H1 (cell line): Measurements from ENCODE around the gene UNC79. TPM values are rescaled to one million over a fixed set of nuclear protein-coding genes. Genes with fewer than 3 reads are reported as not detected.

ENCODE experiments used
- CTCF ChIA-PET: fragments of 300-600 bp; sonication (Branson Sonifier 250); formaldehyde crosslinking; loops from one replicate; lab custom pipeline; 2021; ENCODE audit not compliant: partially characterized antibody; lab: Charles Lee
- POLR2A ChIA-PET: fragments of 300-600 bp; sonication (Branson Sonifier 250); formaldehyde crosslinking; loops from one replicate; lab custom pipeline; 2021; ENCODE audit warnings: inconsistent platforms; ENCODE audit not compliant: partially characterized antibody; lab: Charles Lee
- DNase-seq, 2 experiments: peaks; one replicate each; pipeline versions ENCODE4 v3.0.0 to v3.0.0-alpha.2; 2010 to 2022; ENCODE audit warnings: low spot score in 2 of 2, low read depth in 1 of 2, mixed read lengths in 1 of 2
- FAIRE-seq: peaks from 2 replicates; lab custom pipeline; 2011; peaks lifted over from hg19 to GRCh38; lab: Jason Lieb, UNC
- H2AFZ ChIP-seq: 2 replicates; pipeline ENCODE4 v1.8.1; 2012; ENCODE audit warnings: low read length, inconsistent platforms
- H2AK5ac ChIP-seq: 2 replicates; pipeline ENCODE4 v1.6.1; 2013; ENCODE audit warnings: low read depth, low read length
- H2BK120ac ChIP-seq: replicated peaks from 2 replicates; pipeline ENCODE3; 2013; ENCODE audit warnings: low read depth, low read length, inconsistent platforms
- H2BK12ac ChIP-seq: 2 replicates; pipeline ENCODE4 v1.6.1; 2013; ENCODE audit warnings: low read depth, low read length
- H2BK15ac ChIP-seq: 2 replicates; pipeline ENCODE4 v1.6.1; 2013; ENCODE audit warnings: low read length
- H2BK20ac ChIP-seq: 2 replicates; pipeline ENCODE4 v1.6.1; 2013; ENCODE audit warnings: low read length
- H2BK5ac ChIP-seq: 2 replicates; pipeline ENCODE4 v1.6.1; 2013; ENCODE audit warnings: low read depth, low read length
- H3K14ac ChIP-seq: 2 replicates; pipeline ENCODE4 v1.6.1; 2013; ENCODE audit warnings: inconsistent platforms; ENCODE audit not compliant: insufficient read length
- H3K18ac ChIP-seq: 2 replicates; pipeline ENCODE4 v1.6.1; 2013; ENCODE audit warnings: low read length; ENCODE audit errors: extremely low read depth
- H3K23ac ChIP-seq: 2 replicates; pipeline ENCODE4 v1.6.1; 2013; ENCODE audit warnings: inconsistent platforms; ENCODE audit not compliant: insufficient read length
- H3K23me2 ChIP-seq: 2 replicates; pipeline ENCODE4 v1.6.1; 2013; ENCODE audit warnings: low read depth, low read length
- H3K27ac ChIP-seq: 2 replicates; pipeline ENCODE4 v1.6.1; 2011; ENCODE audit warnings: low read depth, low read length, inconsistent platforms
- H3K27me3 ChIP-seq, 4 experiments: replicated peaks in 1 of 4; 1 replicate in 1 of 4; 2 replicates in 3 of 4; pipeline versions ENCODE4 v1.6.1 to v1.8.1; 2011 to 2013; ENCODE audit warnings: low read length in 3 of 4, mild to moderate bottlenecking in 3 of 4, inconsistent platforms in 2 of 4, mixed read lengths in 2 of 4, moderate library complexity in 1 of 4; ENCODE audit not compliant: control insufficient read depth in 3 of 4, insufficient read depth in 3 of 4; ENCODE audit errors: extremely low read depth in 1 of 4
- H3K36me3 ChIP-seq, 4 experiments: 2 replicates each; pipeline versions ENCODE4 v1.6.1 to v1.8.1; 2011 to 2013; ENCODE audit warnings: mild to moderate bottlenecking in 4 of 4, low read length in 3 of 4, moderate library complexity in 2 of 4, control low read depth in 1 of 4, inconsistent platforms in 1 of 4; ENCODE audit not compliant: insufficient read depth in 4 of 4, control insufficient read depth in 2 of 4
- H3K4ac ChIP-seq: replicated peaks from 2 replicates; pipeline ENCODE3; 2013; ENCODE audit warnings: low read length, low read depth, mixed read lengths, inconsistent platforms; ENCODE audit not compliant: insufficient read length
- H3K4me1 ChIP-seq, 4 experiments: replicated peaks in 1 of 4; 1 replicate in 1 of 4; 2 replicates in 3 of 4; pipeline versions ENCODE4 v1.6.1 to v1.8.1; 2011 to 2013; ENCODE audit warnings: low read length in 3 of 4, inconsistent platforms in 2 of 4, mixed read lengths in 1 of 4; ENCODE audit not compliant: insufficient read depth in 4 of 4, control insufficient read depth in 3 of 4
- H3K4me2 ChIP-seq, 2 experiments: 2 replicates each; pipeline versions ENCODE4 v1.6.1 to v1.8.1; 2011 to 2013; ENCODE audit warnings: low read depth in 2 of 2, low read length in 2 of 2, control low read depth in 1 of 2, inconsistent platforms in 1 of 2, mild to moderate bottlenecking in 1 of 2; ENCODE audit not compliant: insufficient read depth in 1 of 2
- H3K4me3 ChIP-seq, 4 experiments: fragments of 200-600, 300-600 bp in 1 of 4; sonication (generic), shearing (Covaris generic), sonication (Bioruptor Twin) in 1 of 4; 2 replicates each; pipeline versions ENCODE4 v1.5.1 to v1.8.1; 2011 to 2016; ENCODE audit warnings: low read length in 4 of 4, low read depth in 3 of 4, control low read depth in 2 of 4, inconsistent platforms in 2 of 4, mild to moderate bottlenecking in 2 of 4, mixed read lengths in 1 of 4, moderate library complexity in 1 of 4; ENCODE audit not compliant: insufficient read depth in 2 of 4; ENCODE audit errors: extremely low read depth in 1 of 4
- H3K56ac ChIP-seq: replicated peaks from 2 replicates; pipeline ENCODE3; 2013; ENCODE audit warnings: low read depth, mild to moderate bottlenecking, mixed read lengths, low read length, inconsistent platforms; ENCODE audit not compliant: insufficient read length
- H3K79me1 ChIP-seq: 2 replicates; pipeline ENCODE4 v1.6.1; 2013; ENCODE audit warnings: low read depth, low read length, control low read depth
- H3K79me2 ChIP-seq, 2 experiments: 2 replicates each; pipeline versions ENCODE4 v1.6.1 to v1.8.1; 2012 to 2013; ENCODE audit warnings: low read length in 2 of 2, mild to moderate bottlenecking in 2 of 2, inconsistent platforms in 1 of 2; ENCODE audit not compliant: insufficient read depth in 2 of 2, control insufficient read depth in 1 of 2
- H3K9ac ChIP-seq, 4 experiments: replicated peaks in 1 of 4; 1 replicate in 1 of 4; 2 replicates in 3 of 4; pipeline versions ENCODE4 v1.6.1 to v1.8.1; 2011 to 2013; ENCODE audit warnings: low read depth in 3 of 4, low read length in 3 of 4, control low read depth in 2 of 4, mild to moderate bottlenecking in 2 of 4, moderate library complexity in 2 of 4, inconsistent platforms in 1 of 4; ENCODE audit errors: extremely low read depth in 1 of 4
- H3K9me3 ChIP-seq, 2 experiments: 2 replicates each; pipeline versions ENCODE4 v1.6.1 to v1.8.1; 2012 to 2013; ENCODE audit warnings: mild to moderate bottlenecking in 2 of 2, moderate library complexity in 2 of 2, control low read depth in 1 of 2, inconsistent platforms in 1 of 2, low read depth in 1 of 2, low read length in 1 of 2, mixed read lengths in 1 of 2; ENCODE audit not compliant: insufficient read depth in 2 of 2
- H4K20me1 ChIP-seq, 2 experiments: replicated peaks in 1 of 2; 2 replicates each; pipeline versions ENCODE3 to v1.8.1; 2011 to 2013; ENCODE audit warnings: inconsistent platforms in 2 of 2, low read length in 2 of 2, mild to moderate bottlenecking in 1 of 2; ENCODE audit not compliant: insufficient read depth in 2 of 2, control insufficient read depth in 1 of 2
- H4K5ac ChIP-seq: 2 replicates; pipeline ENCODE4 v1.6.1; 2013; ENCODE audit warnings: low read length, low read depth, mixed read lengths, inconsistent platforms; ENCODE audit not compliant: insufficient read length
- H4K8ac ChIP-seq: 2 replicates; pipeline ENCODE4 v1.8.0; 2013; ENCODE audit warnings: mild to moderate bottlenecking, moderate library complexity, low read length, inconsistent platforms; ENCODE audit not compliant: insufficient read depth; ENCODE audit errors: extremely low read depth
- H4K91ac ChIP-seq: replicated peaks from 2 replicates; pipeline ENCODE3; 2013; ENCODE audit warnings: low read length, mixed read lengths, inconsistent platforms; ENCODE audit not compliant: insufficient read length
- BACH1 ChIP-seq: IDR thresholded peaks from 2 replicates; pipeline ENCODE4 v1.6.1; 2012; ENCODE audit warnings: low read length, improper control_type of control experiment
- BCL11A ChIP-seq, 2 experiments: IDR thresholded peaks; one replicate each; pipeline ENCODE4 v1.6.1; 2011; ENCODE audit warnings: low read depth in 2 of 2, low read length in 2 of 2, mild to moderate bottlenecking in 2 of 2
- MAX ChIP-seq: IDR thresholded peaks from 2 replicates; pipeline ENCODE4 v1.6.1; 2012; ENCODE audit warnings: inconsistent platforms
- SIN3A ChIP-seq, 2 experiments: IDR thresholded peaks in 1 of 2; conservative IDR thresholded peaks in 1 of 2; 2 replicates each; pipeline ENCODE4 v1.6.1; 2011 to 2012; ENCODE audit warnings: low read length in 2 of 2, improper control_type of control experiment in 1 of 2, low read depth in 1 of 2, mild to moderate bottlenecking in 1 of 2
- SRF ChIP-seq: IDR thresholded peaks from 2 replicates; pipeline ENCODE4 v1.6.1; 2011; ENCODE audit warnings: mild to moderate bottlenecking, low read depth, low read length, moderate library complexity
- WGBS, 2 experiments: shearing (Covaris generic) in 1 of 2; methylation state at CpG; one replicate each; pipeline versions ENCODE4 v1.1.6 to v1.1.7; 2013 to 2015; ENCODE audit warnings: low lambda C conversion rate in 2 of 2, mixed read lengths in 2 of 2, inconsistent platforms in 1 of 2, low coverage in 1 of 2, missing lambda C conversion rate in 1 of 2; ENCODE audit not compliant: insufficient replicate concordance in 2 of 2, insufficient coverage in 1 of 2, insufficient read length in 1 of 2; ENCODE audit errors: extremely low coverage in 1 of 2, missing lambda C conversion rate in 1 of 2; 5-methylcytosine and 5-hydroxymethylcytosine counted together
- polyA plus RNA-seq, 7 experiments: library from polyadenylated mRNA; depleted of rRNA in 3 of 7; stranded (reverse) in 5 of 7; unstranded in 2 of 7; fragments of >200 nt in 5 of 7; fragments of 200-250 nt in 2 of 7; gene quantifications; 1 replicate in 5 of 7; 2 replicates in 1 of 7; 4 replicates in 1 of 7; pipeline versions ENCODE4 v1.2.1 to v1.2.3, GENCODE V29; 2011 to 2013; ENCODE audit warnings: missing spikeins in 2 of 7, mixed read lengths in 2 of 7
- total RNA-seq: library from RNA; stranded (reverse); fragmentation: NEBNext Ultra II Directional; extraction: Animal tissue kit (Norgen Biotek cat#: 25700); gene quantifications from 2 replicates; pipeline ENCODE4 v1.2.1, GENCODE V29; 2021

Gene UNC79
- total and polyA plus RNA-seq, 2 of the 8 experiments (the other 6 are each of a cell fraction or from before 2014, with no cell fraction given): 1.8 to 2.3 TPM

DNA sequence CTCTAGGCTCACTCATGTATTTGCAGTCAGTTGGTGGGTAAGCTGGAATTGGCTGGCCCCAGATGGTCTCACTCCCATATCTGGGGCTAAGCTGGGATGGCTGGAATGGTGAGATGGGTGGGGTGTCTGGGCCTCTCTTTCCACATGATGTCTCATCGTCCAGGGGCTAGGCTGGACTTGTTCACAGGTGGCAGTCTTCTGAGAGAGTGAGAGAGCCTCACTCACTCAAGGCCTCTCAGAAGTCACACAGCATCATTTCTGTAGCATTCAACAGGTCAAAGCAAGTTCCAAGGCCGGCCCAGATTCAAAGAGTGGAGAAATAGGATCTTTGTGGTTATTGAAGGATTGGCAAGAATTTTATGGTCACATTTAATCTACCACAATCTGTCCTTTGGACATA, 102.7 kb downstream of the UNC79 start:
- no peaks in the 10 kb centered on the region for H3K27me3 ChIP-seq
- POLR2A ChIA-PET: no interaction called here
- H3K4me2 ChIP-seq: no peak overlapping the region

More for the DNA sequence above, 102.7 kb downstream of the UNC79 start:
- Histone ChIP-seq H2AFZ (no peak overlapping the region), H3K4ac (no peak overlapping the region), H3K4me3 (no peak overlapping the region), H3K14ac (no peak overlapping the region), H2AK5ac (no peak overlapping the region), H2BK12ac (no peak overlapping the region), H3K27ac (no peak overlapping the region), H3K4me1 (no peaks in the 10 kb centered on the region), H4K20me1 (peaks cover 0 to 3% of the 10 kb centered on the region in 2 experiments), H2BK120ac (no peak overlapping the region), H3K79me1 (no peaks in the 10 kb centered on the region), H3K9ac (no peak overlapping the region), H3K18ac (no peak overlapping the region), H2BK20ac (no peak overlapping the region), H3K79me2 (no peaks in the 10 kb centered on the region), H3K36me3 (no peaks in the 10 kb centered on the region), H2BK15ac (no peak overlapping the region), H4K5ac (no peak overlapping the region), H3K56ac (no peak overlapping the region), H3K23me2 (no peaks in the 10 kb centered on the region), H3K9me3 (no peaks in the 10 kb centered on the region), H3K23ac (no peak overlapping the region), H4K8ac (no peak overlapping the region; the same call in 1 of the 2 replicates), H2BK5ac (no peak overlapping the region), H4K91ac (no peak overlapping the region)
- TF ChIP-seq BACH1 (no peak), SIN3A (conservative IDR thresholded peaks at IDR 0.05 in 1 of 2, IDR thresholded peaks at IDR 0.05 in 1 of 2; ENCODE audit: low read depth in 1 of 2, low read length in 2 of 2) (no peak), MAX (no peak), SRF (no peak), BCL11A (IDR thresholded peaks at IDR 0.05; ENCODE audit: low read depth in 2 of 2, low read length in 2 of 2) (no peak)
- CTCF ChIA-PET: interaction anchor here (0.6 to 1.7 kb wide), 5 partner anchors 9 to 342 kb away, joined by 3 read pairs; no protein-coding TSS in a partner anchor
- FAIRE-seq (no peak), DNase-seq (no peak)
- 85% methylated on average over 2 of the region's 2 CpGs; no CpG with 5 or more reads in 1 of the 2 experiments for WGBS, 2 experiments
